Parathyroid adenoma (tissue), 2 donors: ENCODE data around the gene PEAK1.

Source experiments
- H2AFZ ChIP-seq: fragments of 300-600 bp; sonication (generic); one replicate; pipeline ENCODE4 v1.7.0; 2017; ENCODE audit warnings: antibody characterized with exemption, mild to moderate bottlenecking
- H3K27ac ChIP-seq: fragments of 300-600 bp; sonication (generic); one replicate; pipeline ENCODE4 v1.7.0; 2017
- H3K27me3 ChIP-seq: fragments of 300-600 bp; sonication (generic); one replicate; pipeline ENCODE4 v1.7.0; 2017; ENCODE audit warnings: low read length; ENCODE audit not compliant: control insufficient read depth, insufficient read depth
- H3K36me3 ChIP-seq: fragments of 300-600 bp; sonication (generic); one replicate; pipeline ENCODE4 v1.7.0; 2017; ENCODE audit warnings: low read length; ENCODE audit not compliant: control insufficient read depth, insufficient read depth
- H3K4me1 ChIP-seq: fragments of 300-600 bp; sonication (generic); one replicate; pipeline ENCODE4 v1.7.0; 2017; ENCODE audit warnings: control low read depth
- H3K4me2 ChIP-seq: fragments of 300-600 bp; sonication (generic); one replicate; pipeline ENCODE4 v1.7.0; 2017; ENCODE audit warnings: low read length
- H3K4me3 ChIP-seq: fragments of 300-600 bp; sonication (generic); one replicate; pipeline ENCODE4 v1.7.0; 2017; ENCODE audit warnings: low read depth, low read length
- H3K79me2 ChIP-seq: fragments of 300-600 bp; sonication (generic); one replicate; pipeline ENCODE4 v1.7.0; 2017; ENCODE audit warnings: control low read depth
- H3K9ac ChIP-seq: fragments of 300-600 bp; sonication (generic); one replicate; pipeline ENCODE4 v1.7.0; 2017; ENCODE audit warnings: mild to moderate bottlenecking
- H3K9me3 ChIP-seq: fragments of 300-600 bp; sonication (generic); one replicate; pipeline ENCODE4 v1.7.0; 2017; ENCODE audit warnings: low read length; ENCODE audit not compliant: control insufficient read depth
- TF ChIP-seq, protein P1 (sequence below): fragments of 300-600 bp; sonication (generic); IDR thresholded peaks from one replicate; pipeline ENCODE4 v1.7.0; 2017; ENCODE audit warnings: antibody characterized with exemption, mild to moderate bottlenecking
- donor health status: primary hyperparathyroidism.

The PEAK1 gene

GRCh38 chr15:77455696-77456321, 35.9 kb upstream of the PEAK1 start:
- H2AFZ ChIP-seq: no peak overlapping the region
- no peak overlapping the region for H3K9ac ChIP-seq
- no peak overlapping the region for H3K4me2 ChIP-seq
- no peak overlapping the region for H3K27ac ChIP-seq
- H3K79me2 ChIP-seq: no peaks in the 10 kb centered on the region
- H3K36me3 ChIP-seq: no peaks in the 10 kb centered on the region
- no peaks in the 10 kb centered on the region for H3K4me1 ChIP-seq
- H3K9me3 ChIP-seq: no peaks in the 10 kb centered on the region
- TF ChIP-seq, protein P1, sequence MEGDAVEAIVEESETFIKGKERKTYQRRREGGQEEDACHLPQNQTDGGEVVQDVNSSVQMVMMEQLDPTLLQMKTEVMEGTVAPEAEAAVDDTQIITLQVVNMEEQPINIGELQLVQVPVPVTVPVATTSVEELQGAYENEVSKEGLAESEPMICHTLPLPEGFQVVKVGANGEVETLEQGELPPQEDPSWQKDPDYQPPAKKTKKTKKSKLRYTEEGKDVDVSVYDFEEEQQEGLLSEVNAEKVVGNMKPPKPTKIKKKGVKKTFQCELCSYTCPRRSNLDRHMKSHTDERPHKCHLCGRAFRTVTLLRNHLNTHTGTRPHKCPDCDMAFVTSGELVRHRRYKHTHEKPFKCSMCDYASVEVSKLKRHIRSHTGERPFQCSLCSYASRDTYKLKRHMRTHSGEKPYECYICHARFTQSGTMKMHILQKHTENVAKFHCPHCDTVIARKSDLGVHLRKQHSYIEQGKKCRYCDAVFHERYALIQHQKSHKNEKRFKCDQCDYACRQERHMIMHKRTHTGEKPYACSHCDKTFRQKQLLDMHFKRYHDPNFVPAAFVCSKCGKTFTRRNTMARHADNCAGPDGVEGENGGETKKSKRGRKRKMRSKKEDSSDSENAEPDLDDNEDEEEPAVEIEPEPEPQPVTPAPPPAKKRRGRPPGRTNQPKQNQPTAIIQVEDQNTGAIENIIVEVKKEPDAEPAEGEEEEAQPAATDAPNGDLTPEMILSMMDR: no peak
- no peak overlapping the region for H3K4me3 ChIP-seq
- no peaks in the 10 kb centered on the region for H3K27me3 ChIP-seq

GRCh38 chr15:77454951-77455350, 35.0 kb upstream of the PEAK1 start:
- no peaks in the 10 kb centered on the region for H3K27me3 ChIP-seq
- no peaks in the 10 kb centered on the region for H3K36me3 ChIP-seq
- H3K4me2 ChIP-seq: no peak overlapping the region
- TF ChIP-seq, protein P1: no peak
- H3K9me3 ChIP-seq: no peaks in the 10 kb centered on the region
- H3K9ac ChIP-seq: no peak overlapping the region
- no peak overlapping the region for H2AFZ ChIP-seq
- no peak overlapping the region for H3K4me3 ChIP-seq
- no peaks in the 10 kb centered on the region for H3K79me2 ChIP-seq
- no peaks in the 10 kb centered on the region for H3K4me1 ChIP-seq
- no peak overlapping the region for H3K27ac ChIP-seq

- H3K36me3 ChIP-seq: no peaks in the 10 kb centered on the region
- H3K9ac ChIP-seq: no peak overlapping the region
- H3K27ac ChIP-seq: no peak overlapping the region
- H2AFZ ChIP-seq: no peak overlapping the region
- H3K4me1 ChIP-seq: no peaks in the 10 kb centered on the region
- TF ChIP-seq, protein P1: no peak
- H3K79me2 ChIP-seq: no peaks in the 10 kb centered on the region
- H3K4me3 ChIP-seq: no peak overlapping the region
- H3K4me2 ChIP-seq: no peak overlapping the region
- no peaks in the 10 kb centered on the region for H3K27me3 ChIP-seq
- no peaks in the 10 kb centered on the region for H3K9me3 ChIP-seq
Observed at GRCh38 chr15:77454265-77454664, 34.4 kb upstream of the PEAK1 start.

DNA sequence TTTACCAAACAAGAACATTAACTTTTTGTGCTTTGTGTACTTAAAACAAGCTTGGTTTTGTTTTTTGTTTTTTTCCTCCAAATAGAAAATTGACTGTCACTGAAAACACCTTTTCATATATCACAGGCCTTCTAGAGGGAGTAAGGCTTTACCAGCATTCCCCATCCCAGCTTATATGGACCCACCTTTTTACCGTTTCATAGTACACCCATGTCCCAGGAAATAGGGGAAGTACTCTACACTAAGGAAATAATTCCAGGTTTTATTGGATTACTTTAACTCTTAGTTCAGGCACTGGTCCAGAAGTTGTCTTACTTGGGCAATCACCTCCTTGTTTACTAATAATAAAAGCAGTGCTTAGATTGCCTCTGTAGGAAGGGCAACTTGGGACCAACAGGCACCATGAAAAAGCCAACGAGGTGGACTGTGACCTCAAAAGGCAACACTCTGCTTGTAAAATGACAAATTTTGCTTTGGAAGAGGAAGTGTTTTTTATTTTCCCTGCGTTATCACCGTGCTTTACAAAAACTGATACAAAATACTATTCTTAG, 27.0 kb upstream of the PEAK1 start:
- Histone ChIP-seq H3K36me3 (no peaks in the 10 kb centered on the region), H3K9me3 (no peaks in the 10 kb centered on the region), H3K9ac (no peak overlapping the region), H3K4me1 (no peaks in the 10 kb centered on the region), H2AFZ (no peak overlapping the region), H3K4me3 (no peak overlapping the region), H3K27me3 (no peaks in the 10 kb centered on the region), H3K27ac (no peak overlapping the region), H3K4me2 (no peak overlapping the region), H3K79me2 (no peaks in the 10 kb centered on the region)
- TF ChIP-seq, protein P1: no peak
